C4-2B (cell line): ENCODE results near the gene KLK8.
"Not testable (repeated sequence)": the region's sequence is repeated elsewhere in the genome, so short reads cannot be mapped to it uniquely, and the experiment has no call there.

Experiments used
- H3K27ac ChIP-seq: fragments of 450-650 bp; 2 replicates; pipeline ENCODE4 v1.5.1; 2017
- ZFX ChIP-seq: fragments of 450-650 bp; IDR thresholded peaks from 2 replicates; pipeline ENCODE4 v1.6.1; 2017
- TF ChIP-seq, protein P1 (sequence below): fragments of 450-650 bp; conservative IDR thresholded peaks from 2 replicates; pipeline ENCODE4 v1.5.1; 2017; ENCODE audit warnings: mild to moderate bottlenecking

KLK8 gene

DNA sequence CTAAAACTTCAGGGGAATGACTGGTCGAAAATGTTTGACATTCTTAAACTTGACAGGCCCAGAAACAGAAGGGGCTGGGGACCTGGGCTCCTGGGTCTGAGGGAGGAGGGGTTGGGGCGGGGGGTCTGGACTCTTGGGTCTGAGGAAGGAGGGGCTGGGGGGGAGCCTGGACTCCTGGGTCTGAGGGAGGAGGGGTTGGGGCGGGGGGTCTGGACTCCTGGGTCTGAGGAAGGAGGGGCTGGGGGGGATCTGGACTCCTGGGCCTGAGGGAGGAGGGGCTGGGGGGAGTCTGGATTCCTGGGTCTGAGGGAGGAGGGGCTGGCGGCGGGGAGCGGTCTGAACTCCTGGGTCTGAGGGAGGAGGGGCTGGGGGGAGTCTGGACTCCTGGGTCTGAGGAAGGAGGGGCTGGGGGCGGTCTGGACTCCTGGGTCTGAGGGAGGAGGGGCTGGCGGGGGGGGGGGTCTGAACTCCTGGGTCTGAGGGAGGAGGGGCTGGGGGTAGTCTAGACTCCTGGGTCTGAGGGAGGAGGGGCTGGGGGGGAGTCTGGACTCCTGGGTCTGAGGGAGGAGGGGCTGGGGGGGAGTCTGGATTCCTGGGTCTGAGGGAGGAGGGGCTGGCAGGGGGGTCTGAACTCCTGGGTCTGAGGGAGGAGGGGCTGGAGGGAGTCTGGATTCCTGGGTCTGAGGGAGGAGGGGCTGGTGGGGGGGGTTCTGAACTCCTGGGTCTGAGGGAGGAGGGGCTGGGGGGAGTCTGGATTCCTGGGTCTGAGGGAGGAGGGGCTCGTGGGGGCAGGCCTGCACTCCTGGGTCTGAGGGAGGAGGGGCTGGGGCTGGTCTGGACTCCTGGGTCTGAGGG, 26.5 kb downstream of the KLK8 start:
- TF ChIP-seq, protein P1, sequence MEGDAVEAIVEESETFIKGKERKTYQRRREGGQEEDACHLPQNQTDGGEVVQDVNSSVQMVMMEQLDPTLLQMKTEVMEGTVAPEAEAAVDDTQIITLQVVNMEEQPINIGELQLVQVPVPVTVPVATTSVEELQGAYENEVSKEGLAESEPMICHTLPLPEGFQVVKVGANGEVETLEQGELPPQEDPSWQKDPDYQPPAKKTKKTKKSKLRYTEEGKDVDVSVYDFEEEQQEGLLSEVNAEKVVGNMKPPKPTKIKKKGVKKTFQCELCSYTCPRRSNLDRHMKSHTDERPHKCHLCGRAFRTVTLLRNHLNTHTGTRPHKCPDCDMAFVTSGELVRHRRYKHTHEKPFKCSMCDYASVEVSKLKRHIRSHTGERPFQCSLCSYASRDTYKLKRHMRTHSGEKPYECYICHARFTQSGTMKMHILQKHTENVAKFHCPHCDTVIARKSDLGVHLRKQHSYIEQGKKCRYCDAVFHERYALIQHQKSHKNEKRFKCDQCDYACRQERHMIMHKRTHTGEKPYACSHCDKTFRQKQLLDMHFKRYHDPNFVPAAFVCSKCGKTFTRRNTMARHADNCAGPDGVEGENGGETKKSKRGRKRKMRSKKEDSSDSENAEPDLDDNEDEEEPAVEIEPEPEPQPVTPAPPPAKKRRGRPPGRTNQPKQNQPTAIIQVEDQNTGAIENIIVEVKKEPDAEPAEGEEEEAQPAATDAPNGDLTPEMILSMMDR: no peak
- TF ChIP-seq ZFX: no peak
- no peak overlapping the region for H3K27ac ChIP-seq

DNA sequence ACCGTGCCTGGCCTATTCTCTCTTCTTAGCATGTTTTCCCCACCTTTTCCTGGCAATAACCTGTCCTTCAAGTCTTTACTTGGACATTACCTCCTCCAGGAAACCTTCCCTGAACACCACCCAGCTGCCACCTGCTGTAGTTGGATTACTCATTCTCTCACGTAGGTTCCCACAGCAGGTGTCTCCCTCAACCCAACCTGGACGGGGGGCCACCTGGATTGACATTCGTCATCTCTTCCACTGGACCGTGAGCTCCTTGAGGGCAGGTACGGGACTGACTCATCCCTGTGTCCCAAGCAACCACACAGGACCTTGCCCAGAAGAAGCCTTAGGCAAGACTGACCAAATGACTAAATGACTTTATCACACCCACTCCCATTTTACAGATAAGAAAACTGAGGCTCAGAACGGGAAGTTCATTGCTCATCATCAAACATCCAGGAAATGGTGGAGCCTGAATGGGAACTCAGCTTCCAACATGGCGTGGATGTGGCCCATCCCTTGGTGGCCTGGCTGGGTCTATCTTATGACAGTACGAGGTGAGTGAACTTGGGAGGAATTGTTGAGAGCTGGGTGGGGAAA, 28.5 kb downstream of the KLK8 start:
- TF ChIP-seq, protein P1: no peak
- no peak for TF ChIP-seq ZFX
- no peak overlapping the region for H3K27ac ChIP-seq

DNA sequence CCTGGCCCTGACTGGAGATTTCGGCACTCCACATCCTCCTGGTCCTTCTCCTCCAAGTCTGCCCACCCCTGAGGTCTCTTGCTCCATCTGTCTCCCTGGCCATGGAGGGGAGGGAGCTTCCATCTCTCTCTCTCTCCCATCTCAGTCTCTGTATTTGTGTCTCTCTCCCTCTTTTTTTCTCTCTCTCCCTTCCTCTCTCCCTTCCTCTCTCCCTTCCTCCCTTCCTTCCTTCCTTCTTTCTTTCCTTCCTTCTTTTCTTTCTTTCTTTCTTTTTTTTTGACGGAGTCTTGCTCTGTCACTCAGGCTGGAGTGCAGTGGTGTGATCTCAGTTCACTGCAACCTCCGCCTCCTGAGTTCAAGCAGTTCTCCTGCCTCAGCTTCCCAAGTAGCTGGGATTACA, 31.6 kb downstream of the KLK8 start:
- H3K27ac ChIP-seq: not testable (repeated sequence)

DNA sequence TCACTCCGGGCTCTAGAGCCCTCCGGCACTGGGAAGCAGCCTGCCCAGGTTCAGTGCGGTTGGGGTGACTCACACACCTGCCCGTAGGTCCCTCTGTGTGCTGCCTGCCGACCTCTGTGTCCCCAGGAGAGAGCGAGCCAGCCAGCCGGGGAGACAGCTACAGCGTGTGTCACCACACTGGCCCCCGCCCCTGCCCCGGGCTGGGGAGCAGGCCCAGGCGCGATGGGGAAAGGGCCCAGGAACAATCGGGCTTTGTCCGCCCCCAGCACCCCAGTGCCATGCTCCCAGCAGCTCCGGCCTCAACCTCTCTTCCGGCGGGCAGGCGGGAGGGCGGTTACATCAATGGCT, 32.0 kb downstream of the KLK8 start, which contains the start of gene KLK6:
Gene KLK6 (minus strand): TSS at position 179 of the 348 bp plus-strand sequence. CDS start 1,487 bp downstream, outside the sequence.
- H3K27ac ChIP-seq: no peak within 1 kb of the TSS
- TF ChIP-seq, protein P1: no peak
- no peak for TF ChIP-seq ZFX

DNA sequence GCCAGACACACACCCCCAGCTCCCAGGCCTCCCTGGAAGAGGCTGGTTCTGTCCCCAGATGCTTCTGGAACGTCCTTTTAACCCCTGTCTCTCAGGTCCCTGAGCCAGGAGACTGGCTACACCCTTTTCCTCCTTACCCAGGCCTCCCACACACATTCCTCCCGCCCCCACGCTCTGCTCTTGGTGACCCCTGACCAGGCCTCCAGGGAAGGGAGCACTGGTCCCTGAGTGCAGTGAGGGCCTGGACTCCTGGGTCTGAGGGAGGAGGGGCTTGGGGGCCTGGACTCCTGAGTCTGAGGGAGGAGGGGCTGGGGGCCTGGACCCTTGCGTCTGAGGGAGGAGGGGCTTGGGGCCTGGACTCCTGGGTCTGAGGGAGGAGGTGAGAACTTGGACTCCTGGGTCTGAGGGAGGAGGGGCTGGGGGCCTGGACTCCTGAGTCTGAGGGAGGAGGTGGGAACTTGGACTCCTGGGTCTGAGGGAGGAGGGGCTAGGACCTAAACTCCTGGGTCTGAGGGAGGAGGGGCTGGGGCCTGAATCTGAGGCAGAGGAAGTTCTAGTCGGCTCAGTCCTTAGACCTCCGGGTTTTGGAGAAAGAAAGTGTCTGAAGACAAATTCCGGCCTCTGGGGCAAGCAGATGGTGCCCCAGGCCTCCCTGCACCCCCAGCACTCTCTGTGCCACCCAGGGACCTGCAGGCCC, 32.5 kb downstream of the KLK8 start:
- no peak for TF ChIP-seq ZFX
- TF ChIP-seq, protein P1: no peak
- H3K27ac ChIP-seq: no peak overlapping the region

DNA sequence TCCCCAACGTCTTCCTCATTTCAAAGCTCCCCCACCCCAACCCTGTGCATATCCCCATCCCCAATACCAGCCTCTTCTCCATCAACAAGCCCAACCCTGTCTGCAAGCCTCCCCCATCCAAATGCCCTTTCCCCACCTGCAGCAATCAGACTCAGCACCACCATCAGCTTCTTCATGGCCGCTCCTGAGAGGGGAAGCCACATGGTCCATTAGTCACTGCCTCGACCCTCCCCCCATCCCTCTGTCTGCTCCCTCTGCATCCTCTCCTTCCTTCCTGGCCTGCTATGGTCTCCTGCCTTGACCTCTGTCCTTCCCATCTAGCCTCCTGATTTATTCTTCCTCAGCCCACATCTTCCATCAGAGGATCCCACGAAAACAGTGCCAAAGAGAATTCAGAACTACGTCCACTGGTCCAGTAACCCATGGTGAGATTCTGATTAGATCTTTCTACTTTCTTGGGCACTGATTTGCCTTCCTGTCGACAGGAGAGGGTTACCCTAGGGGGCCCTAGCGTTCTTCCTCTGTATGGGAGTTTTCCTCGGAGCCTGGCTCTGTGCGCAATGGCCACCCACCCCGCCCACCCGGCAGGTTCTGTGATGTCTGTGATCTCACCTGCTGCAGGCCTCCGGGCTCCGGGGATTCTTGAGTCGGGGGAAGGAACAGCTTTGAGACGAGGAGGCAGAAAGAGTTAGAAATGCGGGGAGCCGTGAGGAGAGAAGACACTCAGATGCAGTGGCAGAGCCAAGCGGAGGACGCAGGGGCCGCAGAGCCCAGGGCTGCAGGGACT, 33.3 kb downstream of the KLK8 start:
- no peak for TF ChIP-seq ZFX
- TF ChIP-seq, protein P1: no peak
- no peak overlapping the region for H3K27ac ChIP-seq

DNA sequence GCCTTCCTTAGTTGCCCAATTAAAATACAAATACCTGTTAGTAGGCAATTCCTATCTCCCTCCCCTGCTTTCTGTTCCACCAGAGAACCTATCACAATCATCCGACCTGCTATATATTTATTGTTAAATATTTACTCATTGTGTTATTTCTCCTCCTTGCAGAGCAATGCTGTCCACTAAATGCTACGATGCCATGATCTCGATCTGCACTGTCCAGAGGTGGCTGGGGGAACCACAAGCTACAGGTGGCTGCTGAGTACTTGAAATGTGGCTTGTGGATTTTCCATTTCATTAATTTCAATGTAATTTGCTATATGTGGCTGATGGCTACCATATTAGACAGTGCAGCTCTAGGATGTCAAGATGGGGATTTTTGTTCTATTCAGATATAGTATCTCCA, 37.1 kb downstream of the KLK8 start:
- H3K27ac ChIP-seq: no peak overlapping the region
- TF ChIP-seq, protein P1: no peak
- TF ChIP-seq ZFX: no peak
